ENCODE data around the gene OR6S1. TPM values are rescaled to one million over a fixed set of nuclear protein-coding genes. Genes with fewer than 3 reads are reported as not detected.

The OR6S1 gene
- total RNA-seq, 6 experiments from 2014 or later: not detected

DNA sequence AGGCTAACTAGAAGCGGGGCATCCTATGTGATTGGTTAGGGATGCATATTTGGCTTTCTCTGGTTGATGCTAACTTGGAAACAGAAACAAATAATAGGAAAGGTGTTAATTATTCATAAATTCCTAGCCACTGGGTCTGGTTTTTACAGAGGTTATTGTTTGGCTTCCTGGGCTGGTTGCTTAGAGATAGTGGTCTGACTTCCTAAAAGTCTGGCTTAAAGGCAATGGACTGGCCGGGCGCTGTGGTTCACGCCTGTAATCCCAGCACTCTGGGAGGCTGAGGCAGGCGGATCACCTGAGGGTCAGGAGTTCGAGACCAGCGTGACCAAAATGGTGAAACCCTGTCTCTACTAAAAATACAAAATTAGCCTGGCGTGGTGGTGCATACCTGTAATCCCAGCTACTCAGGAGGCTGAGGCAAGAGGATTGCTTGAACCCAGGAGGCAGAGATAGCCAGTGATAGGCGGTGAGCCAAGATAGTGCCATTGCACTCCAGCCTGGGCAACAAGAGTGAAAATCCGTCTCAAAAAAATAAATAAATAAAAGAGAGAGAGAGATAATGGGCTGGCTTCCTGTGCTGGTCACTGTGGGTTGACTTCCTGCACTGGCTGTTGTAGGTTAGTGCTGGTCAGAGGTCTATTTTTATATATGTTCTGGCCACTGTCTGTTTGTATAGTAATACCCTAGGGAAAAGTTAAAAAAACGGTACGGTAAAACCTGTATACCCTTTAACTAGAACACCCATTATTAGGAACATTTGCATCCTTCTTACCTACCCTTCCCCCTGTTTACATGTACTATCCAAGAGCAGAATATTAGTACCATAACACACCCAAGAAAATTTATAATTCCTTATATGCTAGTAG is 24.1 kb downstream of the OR6S1 start:
- H3K27me3 ChIP-seq: no peaks in the 10 kb centered on the region
- intact Hi-C loops (cut with DNase I): loop anchor here in 1 of 2 donors (10.0 kb wide), 1 partner anchor 67 kb away; the partner anchor contains the start of genes ANG and RNASE4
- no peak overlapping the region for H3K27ac ChIP-seq
- H3K4me3 ChIP-seq: no peak overlapping the region
- peaks cover 0 to 11% (median 0%) of the 10 kb centered on the region in 4 donors for H3K4me1 ChIP-seq
- TF ChIP-seq, protein P1, sequence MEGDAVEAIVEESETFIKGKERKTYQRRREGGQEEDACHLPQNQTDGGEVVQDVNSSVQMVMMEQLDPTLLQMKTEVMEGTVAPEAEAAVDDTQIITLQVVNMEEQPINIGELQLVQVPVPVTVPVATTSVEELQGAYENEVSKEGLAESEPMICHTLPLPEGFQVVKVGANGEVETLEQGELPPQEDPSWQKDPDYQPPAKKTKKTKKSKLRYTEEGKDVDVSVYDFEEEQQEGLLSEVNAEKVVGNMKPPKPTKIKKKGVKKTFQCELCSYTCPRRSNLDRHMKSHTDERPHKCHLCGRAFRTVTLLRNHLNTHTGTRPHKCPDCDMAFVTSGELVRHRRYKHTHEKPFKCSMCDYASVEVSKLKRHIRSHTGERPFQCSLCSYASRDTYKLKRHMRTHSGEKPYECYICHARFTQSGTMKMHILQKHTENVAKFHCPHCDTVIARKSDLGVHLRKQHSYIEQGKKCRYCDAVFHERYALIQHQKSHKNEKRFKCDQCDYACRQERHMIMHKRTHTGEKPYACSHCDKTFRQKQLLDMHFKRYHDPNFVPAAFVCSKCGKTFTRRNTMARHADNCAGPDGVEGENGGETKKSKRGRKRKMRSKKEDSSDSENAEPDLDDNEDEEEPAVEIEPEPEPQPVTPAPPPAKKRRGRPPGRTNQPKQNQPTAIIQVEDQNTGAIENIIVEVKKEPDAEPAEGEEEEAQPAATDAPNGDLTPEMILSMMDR (IDR thresholded peaks at IDR 0.05): no peak
- no peak for TF ChIP-seq POLR2A (IDR thresholded peaks at IDR 0.05)
- no peaks in the 10 kb centered on the region for H3K36me3 ChIP-seq
- H3K9me3 ChIP-seq: no peaks in the 10 kb centered on the region
- 71% methylated on average over 12 of the region's 12 CpGs for WGBS (ENCODE audit: insufficient coverage, low coverage, low lambda C conversion rate, missing lambda C conversion rate)
- DNase-seq (no peak), ATAC-seq (no peak)

DNA sequence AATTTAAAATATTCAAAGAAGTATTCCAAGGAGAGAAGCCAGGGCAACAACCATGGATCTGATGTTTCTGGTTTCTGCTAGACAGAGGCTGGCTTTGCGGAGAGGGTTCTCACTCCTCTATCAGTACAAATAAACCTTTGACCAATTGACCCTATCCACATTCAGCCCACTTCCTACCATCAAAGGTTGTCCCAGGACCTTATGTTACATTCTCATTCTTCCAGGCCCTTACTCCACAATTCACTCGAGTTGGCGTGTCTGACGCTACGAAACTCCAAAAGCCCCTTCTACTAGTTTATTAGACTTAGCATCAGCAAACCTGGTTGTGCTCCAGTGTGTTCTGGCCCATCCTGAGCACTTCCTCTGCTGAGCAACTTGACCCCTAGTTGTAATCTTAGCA is 25.5 kb downstream of the OR6S1 start:
- H3K36me3 ChIP-seq: no peaks in the 10 kb centered on the region
- no peaks in the 10 kb centered on the region for H3K27me3 ChIP-seq
- no peaks in the 10 kb centered on the region for H3K9me3 ChIP-seq
- TF ChIP-seq, protein P1 (IDR thresholded peaks at IDR 0.05): no peak
- no peak for TF ChIP-seq POLR2A (IDR thresholded peaks at IDR 0.05)
- no peak for DNase-seq
- H3K27ac ChIP-seq: no peak overlapping the region
- 74% methylated on average over 5 of the region's 5 CpGs for WGBS (ENCODE audit: insufficient coverage, low coverage, low lambda C conversion rate, missing lambda C conversion rate)
- H3K4me3 ChIP-seq: no peak overlapping the region
- ATAC-seq: no peak
- peaks cover 0 to 11% (median 0%) of the 10 kb centered on the region in 4 donors for H3K4me1 ChIP-seq
- intact Hi-C loops (cut with DNase I): loop anchor here in 1 of 2 donors (10.0 kb wide), 1 partner anchor 69 kb away; the partner anchor contains the start of genes ANG and RNASE4

DNA sequence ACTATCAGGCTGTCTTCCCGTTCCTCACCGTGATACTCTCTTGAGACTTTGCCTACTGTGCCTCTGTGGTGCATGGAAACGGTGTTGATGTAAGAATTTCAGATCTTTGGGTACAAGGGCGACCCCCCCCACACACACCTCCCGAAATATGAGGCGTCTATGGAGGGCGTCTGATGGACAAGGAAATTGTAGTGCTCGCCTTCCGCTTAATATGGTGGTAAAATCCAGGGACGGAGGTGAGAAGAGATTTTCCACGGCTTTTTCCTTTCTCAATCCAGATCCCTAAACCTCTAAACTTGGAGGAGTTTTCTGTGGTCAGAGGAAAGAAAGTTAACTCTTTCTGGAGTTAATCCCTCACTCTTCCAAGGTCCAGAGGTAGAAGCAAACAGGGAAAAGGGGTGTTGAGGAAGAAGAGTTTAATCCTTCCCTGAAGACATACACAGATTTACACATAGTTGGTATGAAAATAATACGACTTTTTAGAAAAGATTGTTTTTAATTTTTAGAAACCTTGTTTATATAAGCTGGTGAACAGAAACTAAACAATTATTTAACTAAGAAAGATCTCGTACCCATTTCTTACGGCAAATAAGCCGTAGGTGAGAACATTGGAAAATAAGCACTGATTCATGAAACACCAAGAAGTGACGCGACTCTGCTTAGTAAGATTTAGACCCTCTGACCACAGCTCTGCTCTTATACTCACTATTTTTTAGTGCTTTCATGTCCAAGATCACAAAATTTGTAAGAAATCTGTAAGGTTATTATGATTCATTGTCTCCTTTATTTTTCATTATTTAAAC is 27.3 kb downstream of the OR6S1 start:
- ATAC-seq (no peak), DNase-seq (no peak)
- peaks cover 0 to 11% (median 0%) of the 10 kb centered on the region in 4 donors for H3K4me1 ChIP-seq
- WGBS (ENCODE audit: insufficient coverage, low coverage, low lambda C conversion rate, missing lambda C conversion rate): 31% methylated on average over 17 of the region's 17 CpGs
- intact Hi-C loops (cut with DNase I): loop anchor here in 1 of 2 donors (10.0 kb wide), 1 partner anchor 71 kb away; the partner anchor contains the start of genes ANG and RNASE4
- H3K4me3 ChIP-seq: peak overlapping the region; percentile 14 to 36 (median 29)
- TF ChIP-seq, protein P1 (IDR thresholded peaks at IDR 0.05): no peak
- no peak for TF ChIP-seq POLR2A (IDR thresholded peaks at IDR 0.05)
- no peaks in the 10 kb centered on the region for H3K9me3 ChIP-seq
- H3K27ac ChIP-seq: peak overlapping the region in 1 of 3 donors; percentile 11
- no peaks in the 10 kb centered on the region for H3K27me3 ChIP-seq
- no peaks in the 10 kb centered on the region for H3K36me3 ChIP-seq
